ENCODE measurements around the gene VIPR2. TPM values are rescaled to one million over a fixed set of nuclear protein-coding genes. Genes with fewer than 3 reads are reported as not detected.
A peak's percentile ranks its signal among the peaks of the same experiment; 100 is the strongest.

The VIPR2 gene
- total and polyA plus RNA-seq, 2 donors, result 6.9 to 22.8 TPM

GRCh38 chr7:159143780-159144757, 598 bp downstream of the VIPR2 start:
- Histone ChIP-seq H3K27me3 (ENCODE audit: control insufficient read depth in 2 of 2, insufficient read depth in 1 of 2, low read length in 1 of 2) (peaks cover 0 to 43% of the 10 kb centered on the region in 2 donors), H3K36me3 (ENCODE audit: control insufficient read depth in 2 of 2, insufficient read depth in 2 of 2, low read length in 1 of 2) (peaks cover 21 to 28% of the 10 kb centered on the region in 2 donors), H3K4me3 (ENCODE audit: low read length in 2 of 2) (peak overlapping the region; percentile 69 to 75), H3K27ac (ENCODE audit: low read depth in 1 of 2, low read length in 1 of 2) (peak overlapping the region; percentile 13 to 72), H3K9me3 (ENCODE audit: control insufficient read depth in 2 of 2, insufficient read depth in 1 of 2, low read length in 1 of 2) (peaks cover 5 to 12% of the 10 kb centered on the region in 2 donors), H3K4me1 (ENCODE audit: control insufficient read depth in 2 of 2, insufficient read depth in 2 of 2, low read length in 2 of 2) (peaks cover 3 to 23% of the 10 kb centered on the region in 2 donors)
- peak in 2 of 9 donors; percentile 20 to 37 for DNase-seq (ENCODE audit: low read depth in 6 of 9, low spot score in 9 of 9)
- WGBS, result 2% methylated on average over 97 of the region's 97 CpGs

- Histone ChIP-seq H3K4me1 (ENCODE audit: control insufficient read depth in 2 of 2, insufficient read depth in 2 of 2, low read length in 2 of 2) (peaks cover 3 to 23% of the 10 kb centered on the region in 2 donors), H3K9me3 (ENCODE audit: control insufficient read depth in 2 of 2, insufficient read depth in 1 of 2, low read length in 1 of 2) (peaks cover 6 to 15% of the 10 kb centered on the region in 2 donors), H3K36me3 (ENCODE audit: control insufficient read depth in 2 of 2, insufficient read depth in 2 of 2, low read length in 1 of 2) (peaks cover 35 to 37% of the 10 kb centered on the region in 2 donors), H3K27me3 (ENCODE audit: control insufficient read depth in 2 of 2, insufficient read depth in 1 of 2, low read length in 1 of 2) (peaks cover 0 to 43% of the 10 kb centered on the region in 2 donors), H3K27ac (ENCODE audit: low read depth in 1 of 2, low read length in 1 of 2) (no peak overlapping the region), H3K4me3 (ENCODE audit: low read length in 2 of 2) (peak overlapping the region; percentile 69 to 75)
- WGBS, result 19% methylated on average over 10 of the region's 10 CpGs
- no peak for DNase-seq (ENCODE audit: low read depth in 6 of 9, low spot score in 9 of 9)
Measured at GRCh38 chr7:159142730-159143129, 1.9 kb downstream of the VIPR2 start.

DNA sequence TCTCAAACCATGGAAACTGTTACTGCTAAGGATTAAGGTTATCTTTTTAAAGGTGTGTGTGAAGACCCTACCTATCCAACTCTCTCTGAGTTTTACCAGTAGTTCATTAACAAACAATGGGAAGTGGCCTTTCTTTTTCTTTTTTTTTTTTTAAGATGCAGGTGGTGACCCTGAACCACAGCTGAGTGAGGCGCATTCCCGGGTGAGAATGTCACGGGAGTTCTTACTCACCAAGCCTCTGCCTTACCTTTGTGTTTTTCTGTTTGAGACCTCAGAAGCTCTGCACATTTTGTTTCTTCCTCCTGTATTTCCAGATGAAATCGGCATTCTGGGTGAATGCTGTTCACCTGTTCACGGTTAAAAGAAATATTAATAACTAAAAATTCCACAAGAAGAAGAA, 2.5 kb downstream of the VIPR2 start:
- peak in 1 of 9 donors; percentile 17 for DNase-seq (ENCODE audit: low read depth in 6 of 9, low spot score in 9 of 9)
- Histone ChIP-seq H3K4me3 (ENCODE audit: low read length in 2 of 2) (peak overlapping the region in 1 of 2 donors; percentile 75), H3K9me3 (ENCODE audit: control insufficient read depth in 2 of 2, insufficient read depth in 1 of 2, low read length in 1 of 2) (peaks cover 6 to 15% of the 10 kb centered on the region in 2 donors), H3K27me3 (ENCODE audit: control insufficient read depth in 2 of 2, insufficient read depth in 1 of 2, low read length in 1 of 2) (peaks cover 0 to 42% of the 10 kb centered on the region in 2 donors), H3K4me1 (ENCODE audit: control insufficient read depth in 2 of 2, insufficient read depth in 2 of 2, low read length in 2 of 2) (peaks cover 3 to 23% of the 10 kb centered on the region in 2 donors), H3K27ac (ENCODE audit: low read depth in 1 of 2, low read length in 1 of 2) (no peak overlapping the region), H3K36me3 (ENCODE audit: control insufficient read depth in 2 of 2, insufficient read depth in 2 of 2, low read length in 1 of 2) (peaks cover 35 to 37% of the 10 kb centered on the region in 2 donors)
- 56% methylated on average over 5 of the region's 5 CpGs for WGBS

- 47% methylated on average over 6 of the region's 6 CpGs for WGBS
- peaks cover 0 to 41% of the 10 kb centered on the region in 2 donors for H3K27me3 ChIP-seq (ENCODE audit: control insufficient read depth in 2 of 2, insufficient read depth in 1 of 2, low read length in 1 of 2)
- no peak overlapping the region for H3K4me3 ChIP-seq (ENCODE audit: low read length in 2 of 2)
- peaks cover 6 to 15% of the 10 kb centered on the region in 2 donors for H3K9me3 ChIP-seq (ENCODE audit: control insufficient read depth in 2 of 2, insufficient read depth in 1 of 2, low read length in 1 of 2)
- DNase-seq (ENCODE audit: low read depth in 6 of 9, low spot score in 9 of 9), result no peak
- H3K4me1 ChIP-seq (ENCODE audit: control insufficient read depth in 2 of 2, insufficient read depth in 2 of 2, low read length in 2 of 2), result peaks cover 3 to 23% of the 10 kb centered on the region in 2 donors
- H3K36me3 ChIP-seq (ENCODE audit: control insufficient read depth in 2 of 2, insufficient read depth in 2 of 2, low read length in 1 of 2), result peaks cover 39 to 41% of the 10 kb centered on the region in 2 donors
- H3K27ac ChIP-seq (ENCODE audit: low read depth in 1 of 2, low read length in 1 of 2), result no peak overlapping the region
Measured at GRCh38 chr7:159141660-159142059, 3.0 kb downstream of the VIPR2 start.

GRCh38 chr7:159141167-159141566, 3.5 kb downstream of the VIPR2 start:
- Histone ChIP-seq H3K9me3 (ENCODE audit: control insufficient read depth in 2 of 2, insufficient read depth in 1 of 2, low read length in 1 of 2) (peaks cover 6 to 15% of the 10 kb centered on the region in 2 donors), H3K36me3 (ENCODE audit: control insufficient read depth in 2 of 2, insufficient read depth in 2 of 2, low read length in 1 of 2) (peaks cover 44 to 45% of the 10 kb centered on the region in 2 donors), H3K4me3 (ENCODE audit: low read length in 2 of 2) (no peak overlapping the region), H3K4me1 (ENCODE audit: control insufficient read depth in 2 of 2, insufficient read depth in 2 of 2, low read length in 2 of 2) (peaks cover 3 to 23% of the 10 kb centered on the region in 2 donors), H3K27ac (ENCODE audit: low read depth in 1 of 2, low read length in 1 of 2) (no peak overlapping the region), H3K27me3 (ENCODE audit: control insufficient read depth in 2 of 2, insufficient read depth in 1 of 2, low read length in 1 of 2) (peaks cover 0 to 41% of the 10 kb centered on the region in 2 donors)
- DNase-seq (ENCODE audit: low read depth in 6 of 9, low spot score in 9 of 9), result no peak
- 90% methylated on average over 14 of the region's 14 CpGs for WGBS

- 94% methylated on average over 23 of the region's 23 CpGs for WGBS
- no peak for DNase-seq (ENCODE audit: low read depth in 6 of 9, low spot score in 9 of 9)
- H3K27me3 ChIP-seq (ENCODE audit: control insufficient read depth in 2 of 2, insufficient read depth in 1 of 2, low read length in 1 of 2), result peaks cover 0 to 35% of the 10 kb centered on the region in 2 donors
Measured at GRCh38 chr7:159140170-159140910, 4.3 kb downstream of the VIPR2 start.

GRCh38 chr7:159139639-159140038, 5.0 kb downstream of the VIPR2 start:
- peaks cover 0 to 30% of the 10 kb centered on the region in 2 donors for H3K27me3 ChIP-seq (ENCODE audit: control insufficient read depth in 2 of 2, insufficient read depth in 1 of 2, low read length in 1 of 2)
- H3K27ac ChIP-seq (ENCODE audit: low read depth in 1 of 2, low read length in 1 of 2), result no peak overlapping the region
- no peak overlapping the region for H3K4me3 ChIP-seq (ENCODE audit: low read length in 2 of 2)
- peaks cover 0 to 23% of the 10 kb centered on the region in 2 donors for H3K4me1 ChIP-seq (ENCODE audit: control insufficient read depth in 2 of 2, insufficient read depth in 2 of 2, low read length in 2 of 2)
- DNase-seq (ENCODE audit: low read depth in 6 of 9, low spot score in 9 of 9), result no peak
- H3K9me3 ChIP-seq (ENCODE audit: control insufficient read depth in 2 of 2, insufficient read depth in 1 of 2, low read length in 1 of 2), result peaks cover 6 to 15% of the 10 kb centered on the region in 2 donors
- WGBS, result 97% methylated on average over 10 of the region's 10 CpGs
- H3K36me3 ChIP-seq (ENCODE audit: control insufficient read depth in 2 of 2, insufficient read depth in 2 of 2, low read length in 1 of 2), result peaks cover 45 to 50% of the 10 kb centered on the region in 2 donors

More at GRCh38 chr7:159140170-159140910, 4.3 kb downstream of the VIPR2 start:
- H3K27ac ChIP-seq (ENCODE audit: low read depth in 1 of 2, low read length in 1 of 2), result no peak overlapping the region
- H3K4me3 ChIP-seq (ENCODE audit: low read length in 2 of 2), result no peak overlapping the region
- H3K9me3 ChIP-seq (ENCODE audit: control insufficient read depth in 2 of 2, insufficient read depth in 1 of 2, low read length in 1 of 2), result peaks cover 6 to 15% of the 10 kb centered on the region in 2 donors
- H3K4me1 ChIP-seq (ENCODE audit: control insufficient read depth in 2 of 2, insufficient read depth in 2 of 2, low read length in 2 of 2), result peaks cover 0 to 23% of the 10 kb centered on the region in 2 donors
- H3K36me3 ChIP-seq (ENCODE audit: control insufficient read depth in 2 of 2, insufficient read depth in 2 of 2, low read length in 1 of 2), result peaks cover 45 to 50% of the 10 kb centered on the region in 2 donors

DNA sequence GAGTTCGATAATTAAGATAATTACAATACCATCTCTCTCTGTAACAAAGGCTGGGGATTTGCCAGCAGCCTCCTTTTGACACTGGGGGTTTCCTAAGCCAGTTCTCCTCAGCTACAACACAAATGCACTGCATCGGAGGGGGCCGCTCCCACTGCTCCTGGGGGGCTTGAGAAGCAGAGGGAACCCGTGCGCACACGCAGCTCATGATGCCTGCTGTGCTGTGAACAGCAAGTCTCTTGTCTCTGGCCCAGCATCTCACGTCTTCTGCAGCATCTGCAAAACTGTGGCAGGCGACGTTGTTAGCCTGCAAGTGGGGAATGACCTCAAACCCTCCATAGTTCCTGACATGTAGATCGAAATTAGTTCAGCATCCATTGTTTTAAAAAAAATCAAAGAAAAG, 5.5 kb downstream of the VIPR2 start:
- Histone ChIP-seq H3K36me3 (ENCODE audit: control insufficient read depth in 2 of 2, insufficient read depth in 2 of 2, low read length in 1 of 2) (peaks cover 45 to 50% of the 10 kb centered on the region in 2 donors), H3K27me3 (ENCODE audit: control insufficient read depth in 2 of 2, insufficient read depth in 1 of 2, low read length in 1 of 2) (peaks cover 0 to 27% of the 10 kb centered on the region in 2 donors)

More for the DNA sequence above, 5.5 kb downstream of the VIPR2 start:
- peaks cover 0 to 21% of the 10 kb centered on the region in 2 donors for H3K4me1 ChIP-seq (ENCODE audit: control insufficient read depth in 2 of 2, insufficient read depth in 2 of 2, low read length in 2 of 2)
- no peak for DNase-seq (ENCODE audit: low read depth in 6 of 9, low spot score in 9 of 9)
- H3K9me3 ChIP-seq (ENCODE audit: control insufficient read depth in 2 of 2, insufficient read depth in 1 of 2, low read length in 1 of 2), result peaks cover 6 to 15% of the 10 kb centered on the region in 2 donors
- H3K27ac ChIP-seq (ENCODE audit: low read depth in 1 of 2, low read length in 1 of 2), result no peak overlapping the region
- H3K4me3 ChIP-seq (ENCODE audit: low read length in 2 of 2), result no peak overlapping the region
- WGBS, result 97% methylated on average over 10 of the region's 10 CpGs

All from thymus (tissue), 11 donors.